ENCODE results near the gene PPARG.
"Not testable (repeated sequence)": the region's sequence is repeated elsewhere in the genome, so short reads cannot be mapped to it uniquely, and the experiment has no call there.

The PPARG gene

DNA sequence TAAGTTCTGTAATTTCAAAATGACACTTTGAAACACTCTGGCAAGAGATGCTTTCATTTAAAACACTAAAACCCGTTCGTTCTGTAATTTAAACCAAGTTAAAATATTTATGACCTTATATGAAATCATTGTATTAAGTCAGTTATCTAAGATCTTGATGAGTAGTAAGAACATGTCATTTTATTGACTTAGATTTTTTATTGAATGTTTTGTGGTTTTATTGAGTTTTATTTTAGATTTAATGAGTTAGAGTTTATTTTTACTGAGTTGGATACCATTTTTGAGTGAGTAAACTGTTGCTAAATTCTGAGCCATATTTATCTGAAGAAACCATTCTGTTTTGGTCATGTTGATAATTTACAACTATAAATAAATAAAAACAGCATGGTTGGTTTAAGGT, 94.3 kb downstream of the PPARG start:
- no peak for DNase-seq

DNA sequence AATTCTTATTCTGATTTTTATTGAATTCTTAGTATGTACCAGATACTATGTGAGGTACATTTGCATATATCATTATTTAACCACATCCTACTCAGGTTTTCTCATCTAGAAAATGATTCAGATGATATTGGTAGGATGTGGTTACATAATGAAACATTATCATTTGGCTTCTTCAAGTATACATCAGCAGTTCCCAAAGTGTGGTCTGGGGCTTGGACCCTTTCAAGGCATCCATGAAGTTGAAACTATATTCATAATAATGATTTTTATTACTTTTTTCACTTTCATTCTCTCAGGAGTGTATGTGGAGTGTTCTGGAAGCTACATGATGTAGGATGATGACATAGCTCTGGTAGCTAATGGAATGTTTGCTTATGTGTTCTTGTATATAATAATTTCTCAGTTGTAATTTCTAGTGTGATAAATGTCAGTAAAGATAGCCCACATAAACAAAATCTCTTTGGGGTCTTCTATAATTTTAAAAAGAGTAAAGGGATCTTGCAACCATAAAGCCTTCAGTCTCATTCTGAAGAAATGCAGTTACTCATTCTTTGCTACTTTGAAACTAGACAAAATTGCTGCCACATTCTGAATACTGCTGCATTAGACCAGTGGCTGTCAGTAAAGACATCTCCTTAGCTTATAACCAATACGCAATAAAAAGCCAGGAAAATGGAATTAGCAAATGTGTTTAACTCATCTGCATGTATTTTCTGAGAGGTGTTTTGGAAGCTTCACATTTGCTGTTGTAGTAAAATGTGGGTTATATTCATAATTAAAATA, 95.8 kb downstream of the PPARG start:
- DNase-seq = no peak

DNA sequence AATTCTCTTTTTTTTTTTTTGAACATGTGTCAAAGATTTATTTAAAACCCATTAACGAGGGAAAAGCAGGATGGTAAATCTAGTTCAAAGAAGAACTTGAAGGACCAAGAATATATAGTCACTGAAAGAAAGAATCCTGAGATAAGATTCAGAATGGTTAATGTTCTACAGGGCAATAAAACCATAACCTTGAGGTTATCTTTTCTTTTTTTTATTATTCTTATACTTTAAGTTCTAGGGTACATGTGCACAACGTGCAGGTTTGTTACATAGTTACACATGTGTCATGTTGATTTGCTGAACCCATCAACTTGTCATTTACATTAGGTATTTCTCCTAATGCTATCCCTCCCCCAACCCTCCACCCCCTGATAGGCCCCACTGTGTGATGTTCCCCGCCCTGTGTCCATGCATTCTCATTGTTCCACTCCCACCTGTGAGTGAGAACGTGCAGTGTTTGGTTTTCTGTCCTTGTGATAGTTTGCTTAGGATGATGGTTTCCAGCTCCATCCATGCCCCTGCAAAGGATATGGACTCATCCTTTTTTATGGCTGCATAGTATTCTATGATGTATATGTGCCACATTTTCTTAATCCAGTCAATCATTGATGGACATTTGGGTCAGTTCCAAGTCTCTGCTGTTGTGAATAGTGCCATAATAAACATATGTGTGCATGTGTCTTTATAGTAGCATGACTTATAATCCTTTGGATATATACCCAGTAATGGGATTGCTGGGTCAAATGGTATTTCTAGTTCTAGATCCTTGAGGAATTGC, 97.8 kb downstream of the PPARG start:
- not testable (repeated sequence) for DNase-seq

DNA sequence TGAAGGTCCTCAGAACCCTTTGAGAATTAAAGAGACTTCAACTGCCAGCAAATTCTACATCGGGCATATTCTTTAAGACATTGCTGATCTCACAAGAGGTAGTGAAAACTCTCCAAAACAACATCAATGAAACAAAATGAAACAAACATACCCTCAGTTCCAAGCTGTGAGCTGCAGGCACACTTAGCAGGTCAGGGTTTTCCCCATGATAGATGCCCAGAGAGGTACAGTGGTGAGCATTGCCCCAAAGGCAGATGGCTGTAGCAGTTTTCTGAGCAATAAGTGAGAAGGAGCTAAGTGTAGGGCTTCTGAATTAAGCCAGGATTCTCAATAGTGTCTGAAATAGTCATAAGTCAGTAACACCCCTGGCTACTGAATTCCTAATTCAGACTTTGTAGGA, 99.3 kb downstream of the PPARG start:
- DNase-seq = no peak

DNA sequence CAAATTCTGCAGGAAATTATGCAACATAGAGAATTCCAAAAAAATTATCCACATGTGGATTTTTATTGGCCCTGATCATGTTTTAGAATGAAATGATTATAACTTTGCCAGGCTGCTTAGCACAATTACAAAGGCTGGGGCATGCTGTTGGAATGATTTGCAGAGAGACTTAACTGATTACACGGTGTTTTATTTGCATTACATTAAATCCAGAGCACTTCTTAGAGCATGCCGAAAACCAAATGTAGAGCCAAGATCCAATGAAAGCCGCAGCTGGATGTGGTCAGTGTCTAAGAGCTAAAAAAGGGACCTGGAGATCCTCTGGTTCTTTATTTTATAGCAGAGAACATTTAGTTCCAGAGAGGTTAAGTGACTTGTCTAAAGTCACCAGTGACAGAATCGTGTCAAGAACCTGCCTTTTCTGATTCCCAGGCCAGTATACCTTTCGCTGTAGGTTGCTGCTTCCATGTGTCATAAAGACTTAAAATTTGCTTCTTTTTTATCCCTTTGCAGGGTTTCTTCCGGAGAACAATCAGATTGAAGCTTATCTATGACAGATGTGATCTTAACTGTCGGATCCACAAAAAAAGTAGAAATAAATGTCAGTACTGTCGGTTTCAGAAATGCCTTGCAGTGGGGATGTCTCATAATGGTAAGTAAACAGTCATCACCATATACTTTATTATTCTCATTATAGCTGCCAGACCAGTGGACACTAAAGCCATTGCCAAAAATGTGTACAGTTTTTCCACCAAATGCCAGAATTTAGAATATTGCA, 103.4 kb downstream of the PPARG start:
- no peak for DNase-seq

DNA sequence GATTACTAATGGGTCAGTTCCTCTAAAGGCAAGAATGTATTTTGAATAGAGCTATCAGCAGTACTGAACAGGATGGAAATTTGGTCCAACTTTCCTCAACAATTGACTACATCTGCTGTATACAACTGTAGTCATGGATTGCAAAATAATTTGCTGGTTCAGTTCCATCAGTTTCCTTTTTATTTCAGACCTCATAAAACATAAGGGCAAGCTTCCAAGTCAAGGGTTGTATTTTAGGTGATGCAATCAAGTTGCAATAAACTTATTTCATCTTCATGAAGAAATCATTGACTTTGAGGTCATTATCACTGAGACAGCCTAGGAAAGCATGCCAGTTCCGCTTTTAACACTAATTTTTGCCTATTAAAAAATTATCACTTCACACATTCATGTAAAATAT, 105.0 kb downstream of the PPARG start:
- peak; percentile 70 to 94 (median 90) for DNase-seq

DNA sequence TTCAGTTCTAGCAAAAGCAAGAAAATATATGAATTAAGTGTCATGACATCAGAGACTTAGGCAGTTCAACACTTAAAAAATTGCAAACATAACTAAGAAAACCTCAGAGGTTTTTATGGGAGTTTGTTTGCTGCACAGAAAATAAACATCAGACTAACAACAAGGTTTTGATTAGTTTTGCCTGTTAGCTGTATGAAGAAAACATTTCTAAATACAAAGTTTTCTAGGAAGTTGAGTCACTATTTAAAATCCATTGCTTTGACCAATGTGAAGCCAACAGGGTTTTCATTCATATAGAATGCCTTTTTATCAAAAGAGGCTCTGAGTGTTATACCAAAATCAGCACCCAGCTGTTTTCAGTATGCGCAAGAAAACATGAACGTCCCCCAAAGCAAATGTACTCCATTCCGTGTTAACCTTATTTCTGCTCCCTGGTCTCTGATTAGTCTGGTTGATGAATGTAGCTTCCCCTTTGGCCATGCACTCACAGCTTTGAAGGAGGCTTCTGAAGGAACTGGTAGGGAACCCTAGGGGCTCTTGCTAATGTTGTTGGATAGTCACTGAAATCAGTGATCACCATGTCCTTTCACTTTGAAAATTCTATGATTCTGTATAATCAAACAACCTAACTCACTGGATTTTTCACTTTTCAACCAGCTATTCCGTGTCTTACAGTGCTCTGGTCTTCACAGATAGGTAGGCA, 105.8 kb downstream of the PPARG start:
- peak; percentile 29 to 50 (median 47) for DNase-seq

DNA sequence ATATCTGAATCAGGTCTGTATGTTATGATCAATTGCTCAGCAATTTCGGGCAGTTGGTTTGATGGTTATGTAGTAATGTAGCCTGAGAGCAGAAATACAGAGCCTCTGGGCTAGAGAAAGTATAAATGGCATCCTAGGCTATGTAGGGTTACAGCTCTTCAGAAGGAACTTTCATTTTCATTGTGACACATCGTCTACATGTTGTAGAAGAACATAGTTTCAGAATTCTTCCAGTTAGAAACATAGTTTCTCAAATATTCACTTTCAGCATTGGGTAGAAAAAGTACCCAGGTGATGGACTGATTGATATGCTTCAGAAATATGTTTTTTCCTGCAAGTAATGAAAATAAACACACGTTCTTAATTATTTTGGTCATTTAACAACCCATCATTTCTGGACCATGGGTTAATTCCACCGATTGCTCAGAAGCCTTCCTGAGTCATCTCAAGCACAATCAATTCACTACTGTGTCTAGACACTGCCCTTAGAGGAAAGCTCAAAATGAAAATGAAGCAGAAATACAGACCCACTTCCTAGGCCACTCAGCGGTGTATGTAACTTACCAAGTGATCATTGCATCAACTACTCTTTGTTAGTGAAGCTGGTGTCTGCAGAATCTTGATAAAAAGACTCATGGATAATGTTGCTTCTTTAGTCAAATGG, 106.6 kb downstream of the PPARG start:
- peak; percentile 46 to 70 (median 63) for DNase-seq

DNA sequence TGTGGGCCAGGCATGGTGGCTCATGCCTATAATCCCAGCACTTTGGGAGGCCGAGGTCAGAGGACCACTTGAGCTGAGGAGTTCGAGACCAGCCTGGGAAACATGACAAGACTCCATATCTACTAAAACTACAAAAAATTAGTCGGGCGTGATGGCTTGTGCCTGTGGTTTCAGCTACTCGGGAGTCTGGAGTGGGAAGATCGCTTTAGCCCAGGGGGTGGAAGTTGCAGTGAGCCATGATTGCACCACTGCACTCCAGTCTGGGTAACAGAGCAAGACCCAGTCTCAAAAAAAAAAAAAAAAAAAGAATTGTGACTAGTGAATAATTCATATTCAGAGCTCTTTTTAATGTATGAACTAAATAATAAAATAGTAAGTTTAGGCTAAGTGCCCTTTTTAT, 107.6 kb downstream of the PPARG start:
- peak; percentile 42 to 48 (median 46) for DNase-seq

DNA sequence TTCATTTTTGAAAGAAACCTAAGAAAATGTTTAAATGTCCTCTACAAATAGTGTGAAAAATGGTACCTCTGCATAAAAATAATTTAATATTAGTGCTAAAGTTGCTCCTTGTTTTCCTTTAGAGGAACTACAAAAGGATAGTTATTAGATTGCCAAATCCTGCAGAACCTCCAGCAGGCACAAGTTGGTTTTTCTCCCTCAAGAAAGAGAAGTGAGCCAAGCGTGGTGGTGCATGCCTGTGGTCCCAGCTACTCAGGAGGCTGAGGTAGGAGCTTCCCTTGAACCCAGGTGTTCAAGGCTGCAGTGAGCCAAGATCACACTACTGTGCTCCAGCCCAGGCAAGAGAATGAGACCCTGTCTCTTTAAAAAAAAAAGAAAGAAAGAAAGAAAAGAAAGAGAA, 110.4 kb downstream of the PPARG start:
- DNase-seq = peak in 2 of 3 donors; percentile 31 to 45

DNA sequence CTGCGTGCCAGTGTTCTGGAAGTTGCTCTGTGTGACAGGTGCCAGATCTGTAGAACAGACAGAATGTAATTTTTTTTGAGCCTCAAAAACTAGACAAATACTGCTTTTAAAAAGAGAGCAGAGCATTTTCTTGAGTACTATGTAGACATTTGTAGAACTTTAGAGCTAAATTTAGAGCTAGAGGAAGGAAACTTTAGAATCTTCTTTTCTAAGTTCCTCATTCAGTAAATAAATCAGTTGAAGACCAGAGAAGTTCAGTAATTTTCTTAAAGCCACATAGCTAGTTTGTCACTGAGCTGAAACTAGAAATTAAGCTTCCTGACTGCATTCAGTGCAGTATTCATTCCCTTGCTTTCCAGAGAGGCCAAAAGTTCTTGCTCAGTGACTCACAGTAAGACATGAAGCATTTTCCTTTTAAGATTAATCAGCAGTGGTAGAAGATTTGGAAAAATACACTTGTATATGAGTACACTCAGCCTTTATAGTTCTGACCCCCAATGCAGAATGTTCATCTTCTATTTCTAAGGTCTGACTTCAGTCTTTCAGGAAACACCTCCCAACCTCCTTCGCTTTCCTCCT, 111.8 kb downstream of the PPARG start:
- DNase-seq = peak; percentile 48 to 81 (median 77)

DNA sequence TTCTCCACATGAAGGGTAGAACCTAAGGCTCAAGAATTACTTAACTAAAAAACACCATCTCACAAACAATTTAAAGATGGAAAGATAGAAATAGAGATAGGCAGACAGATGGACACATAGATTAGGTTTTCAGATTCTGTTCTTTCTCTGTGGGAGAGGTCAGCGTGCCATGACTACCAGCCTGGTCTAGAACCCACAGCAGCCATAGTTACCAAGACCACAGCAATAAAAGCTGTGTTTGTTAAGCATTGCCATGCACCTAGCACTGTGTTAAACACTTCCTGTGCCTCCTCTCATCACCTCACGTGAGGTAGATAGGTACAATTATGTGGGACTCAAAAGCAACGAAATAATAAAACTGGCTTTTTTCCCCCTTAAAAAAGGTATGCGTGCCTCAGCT, 112.3 kb downstream of the PPARG start:
- no peak for DNase-seq

DNA sequence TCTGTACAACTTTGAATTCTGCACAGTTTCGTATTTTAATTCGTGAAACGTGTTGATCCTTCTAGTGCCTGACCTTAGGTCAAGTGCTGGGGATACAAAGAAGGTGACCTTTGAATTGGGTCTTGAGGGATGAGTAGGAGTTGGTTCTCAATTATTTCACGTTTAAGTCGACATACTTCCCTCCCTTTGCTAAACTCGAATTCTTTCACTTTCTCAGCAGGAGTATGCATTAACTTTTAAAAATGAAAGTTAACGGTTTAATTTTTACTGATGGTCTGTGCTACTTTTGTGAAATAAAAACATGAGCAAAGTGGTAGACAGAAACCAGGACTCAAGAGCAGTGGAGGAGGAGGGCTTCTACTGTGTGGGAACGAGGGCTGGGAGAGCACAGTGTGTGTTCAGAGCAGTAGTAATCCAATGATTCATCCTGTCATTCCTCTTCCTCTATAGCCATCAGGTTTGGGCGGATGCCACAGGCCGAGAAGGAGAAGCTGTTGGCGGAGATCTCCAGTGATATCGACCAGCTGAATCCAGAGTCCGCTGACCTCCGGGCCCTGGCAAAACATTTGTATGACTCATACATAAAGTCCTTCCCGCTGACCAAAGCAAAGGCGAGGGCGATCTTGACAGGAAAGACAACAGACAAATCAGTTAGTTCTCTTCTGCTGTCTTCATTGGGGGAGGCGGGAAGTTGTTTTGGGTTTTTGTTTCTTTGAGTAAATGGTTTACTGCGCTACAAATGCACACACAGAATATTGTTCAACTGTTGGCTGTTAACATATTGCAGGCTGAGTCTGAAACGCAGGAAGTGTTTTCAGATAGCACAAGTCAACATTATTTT, 116.8 kb downstream of the PPARG start:
- peak; percentile 95 to 99 (median 98) for DNase-seq

DNA sequence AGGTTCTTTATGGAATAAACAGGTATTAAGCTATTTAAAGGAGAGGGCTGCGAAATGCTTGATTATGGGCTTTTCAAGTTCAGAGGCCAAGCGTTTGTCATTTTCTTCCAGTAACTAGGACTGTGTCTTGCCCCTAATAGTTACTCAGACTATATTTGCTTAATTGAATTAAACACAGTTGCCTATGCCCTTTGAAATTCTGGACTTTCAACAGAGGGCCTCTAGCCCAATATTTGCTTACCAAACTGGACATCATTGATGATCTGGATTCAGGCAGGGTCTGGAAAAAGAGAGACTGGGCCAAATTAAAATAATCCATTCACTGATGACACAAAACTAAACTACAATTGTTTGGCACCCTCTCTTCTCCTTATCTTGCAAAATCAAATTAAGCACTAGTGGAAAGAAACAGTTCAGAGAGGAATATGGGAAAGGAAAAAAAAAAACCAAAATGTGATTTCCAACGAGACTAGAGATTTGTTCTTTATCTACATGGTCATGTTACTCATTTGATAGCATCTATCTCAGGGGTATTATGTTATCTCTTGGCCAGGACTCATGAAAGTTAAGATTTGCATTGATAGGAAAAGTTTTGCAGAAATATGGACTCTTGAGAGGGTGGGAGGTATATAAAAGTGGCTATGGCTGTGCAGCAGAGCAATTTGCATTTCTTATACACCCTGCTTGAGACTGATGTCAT, 120.3 kb downstream of the PPARG start:
- DNase-seq = no peak

DNA sequence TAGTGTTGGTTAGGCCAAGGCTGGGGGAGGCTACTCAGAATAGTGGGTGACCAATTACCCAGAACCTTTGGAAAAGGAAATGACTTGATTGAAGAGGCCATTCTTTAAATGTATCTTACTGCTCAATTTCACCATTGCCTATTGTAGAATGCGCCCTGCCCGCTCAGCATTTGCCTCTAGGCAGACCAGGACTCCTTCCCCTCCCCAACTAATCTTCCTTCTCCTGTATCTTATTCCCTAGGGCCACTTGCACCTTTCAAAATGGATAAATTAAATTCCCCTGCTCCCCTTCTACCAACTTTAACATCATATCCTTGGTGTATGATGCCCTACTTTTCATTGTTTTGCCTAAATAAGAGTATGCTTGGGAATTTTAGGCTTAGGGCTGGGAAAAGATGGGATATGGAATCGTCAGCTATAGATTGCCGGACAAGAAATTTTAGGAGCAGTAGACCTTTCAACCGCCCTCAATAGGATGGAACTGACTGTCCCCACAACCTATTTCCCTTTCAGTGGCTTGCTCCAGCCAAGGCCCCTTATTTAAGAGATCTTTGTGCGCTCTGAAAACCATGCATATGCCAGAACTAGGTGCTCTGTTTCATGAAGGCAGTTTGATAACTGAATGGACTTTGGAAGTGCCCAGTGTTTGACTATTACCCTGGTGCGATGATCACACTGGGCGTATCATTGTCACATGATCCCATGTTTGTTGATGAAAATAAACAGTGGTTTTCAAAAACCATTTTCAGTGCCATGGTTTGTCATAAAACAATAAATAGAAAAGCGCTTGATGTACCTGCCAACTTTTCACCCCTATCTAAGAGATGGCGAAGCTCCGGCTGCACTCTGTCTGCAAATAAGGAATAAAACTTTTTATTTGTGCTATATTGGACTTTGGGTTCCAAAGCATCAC, 121.1 kb downstream of the PPARG start:
- DNase-seq = peak in 1 of 3 donors; percentile 38

DNA sequence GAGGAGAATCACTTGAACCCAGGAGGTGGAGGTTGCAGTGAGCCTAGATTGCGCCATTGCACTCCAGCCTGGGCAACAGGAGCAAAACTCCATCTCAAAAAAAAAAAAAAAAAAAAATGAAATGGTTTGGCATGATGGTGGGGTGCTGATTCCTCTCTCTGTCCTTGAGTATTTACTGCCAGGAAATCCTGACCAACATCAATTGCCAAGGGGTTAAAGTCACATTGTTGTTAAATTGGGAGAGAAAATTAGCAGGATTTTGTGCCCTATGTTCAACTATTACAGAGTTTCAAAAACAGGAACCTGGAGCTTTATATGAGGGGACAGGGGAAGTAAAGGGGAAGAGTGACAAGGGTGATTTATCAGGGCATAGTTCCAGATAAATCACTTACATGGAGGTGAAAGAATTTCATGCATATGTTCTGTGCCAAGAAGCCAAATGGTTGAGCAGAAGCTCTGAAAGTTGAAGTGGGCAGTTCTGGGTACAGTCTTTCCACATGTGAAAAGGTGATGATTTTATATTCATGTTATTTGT, 124.9 kb downstream of the PPARG start:
- DNase-seq = peak; percentile 27 to 59 (median 56)

DNA sequence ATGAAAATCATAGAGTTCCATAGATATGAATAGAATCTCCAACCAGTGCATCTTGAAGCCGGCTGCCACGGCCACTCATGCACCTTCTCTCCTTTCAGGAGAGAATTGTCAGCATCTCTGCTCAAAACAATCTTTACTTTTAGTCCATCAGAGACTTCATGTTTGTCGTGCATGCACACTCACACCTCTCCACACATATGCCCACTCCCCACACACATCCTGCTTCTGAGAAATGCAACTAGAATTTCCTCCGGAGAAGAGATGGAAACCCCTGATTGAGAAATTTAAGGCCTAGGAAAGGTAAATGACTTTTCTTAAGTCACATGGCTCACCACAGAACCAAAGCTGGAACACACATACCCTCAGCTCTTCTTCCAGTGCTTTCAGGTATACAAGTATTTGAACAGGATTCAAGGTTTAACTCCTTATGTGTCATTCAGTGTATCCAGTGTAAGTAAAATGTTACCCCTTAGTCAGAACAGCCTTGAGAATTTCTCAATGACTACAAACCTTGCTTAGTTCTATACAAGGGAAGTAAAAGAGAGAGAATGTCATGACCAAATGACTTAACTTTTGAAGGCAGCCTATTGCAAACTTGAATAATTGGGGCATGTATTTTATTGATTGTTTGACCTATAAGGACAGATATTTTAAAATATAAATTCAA, 126.3 kb downstream of the PPARG start:
- DNase-seq = peak in 2 of 3 donors; percentile 42 to 44

DNA sequence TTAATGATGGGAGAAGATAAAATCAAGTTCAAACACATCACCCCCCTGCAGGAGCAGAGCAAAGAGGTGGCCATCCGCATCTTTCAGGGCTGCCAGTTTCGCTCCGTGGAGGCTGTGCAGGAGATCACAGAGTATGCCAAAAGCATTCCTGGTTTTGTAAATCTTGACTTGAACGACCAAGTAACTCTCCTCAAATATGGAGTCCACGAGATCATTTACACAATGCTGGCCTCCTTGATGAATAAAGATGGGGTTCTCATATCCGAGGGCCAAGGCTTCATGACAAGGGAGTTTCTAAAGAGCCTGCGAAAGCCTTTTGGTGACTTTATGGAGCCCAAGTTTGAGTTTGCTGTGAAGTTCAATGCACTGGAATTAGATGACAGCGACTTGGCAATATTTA, 127.9 kb downstream of the PPARG start:
- no peak for DNase-seq
